GM18861 (cell line): ENCODE measurements around the gene RBMXL3.
"Not testable (repeated sequence)": the region's sequence is repeated elsewhere in the genome, so short reads cannot be mapped to it uniquely, and the experiment has no call there.

ENCODE experiments used
- ATAC-seq: cut with Tn5 transposase; IDR thresholded peaks from one replicate; pipeline ENCODE4 v1.9.1; 2021; ENCODE audit not compliant: unreplicated experiment

RBMXL3 gene

DNA sequence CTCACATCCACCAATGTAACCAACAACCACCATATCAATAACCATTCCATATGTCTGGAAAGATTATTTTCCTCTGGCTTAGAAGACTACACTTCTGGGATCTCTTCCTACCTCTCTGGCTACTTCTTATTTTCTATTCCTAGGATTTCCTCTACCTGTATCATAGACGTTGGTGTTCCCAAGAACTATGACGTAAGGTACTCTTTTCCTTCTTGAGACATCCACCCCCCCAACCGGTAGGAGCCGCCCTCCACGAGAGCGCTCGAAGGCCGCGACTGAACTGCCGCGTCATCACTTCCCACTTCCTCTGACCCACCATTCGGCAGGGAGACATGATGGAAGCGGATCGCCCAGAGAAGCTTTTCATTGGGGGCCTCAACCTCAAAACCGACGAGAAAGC lies at the start of gene RBMXL3:
Gene RBMXL3, plus strand, starts transcription at position 301 of the 400 bp plus-strand sequence. Its CDS starts 32 bp downstream, at position 333.
- ATAC-seq, result no peak

DNA sequence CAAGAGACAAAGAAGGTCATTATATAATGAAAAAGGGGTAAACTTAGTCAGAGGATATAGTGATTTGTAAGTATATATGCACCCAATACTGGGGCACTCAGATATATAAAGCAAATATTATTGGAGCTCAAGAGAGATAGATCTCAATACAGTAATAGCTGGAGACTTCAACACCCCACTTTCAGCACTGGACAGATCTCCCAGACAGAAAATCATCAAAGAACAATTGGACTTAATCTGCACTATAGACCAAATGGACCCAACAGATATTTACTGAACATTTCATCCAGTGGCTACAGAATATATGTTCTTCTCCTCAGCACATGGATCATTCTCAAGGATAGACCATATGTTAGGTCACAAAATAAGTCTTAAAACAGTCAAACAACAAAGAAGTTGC lies 47.2 kb upstream of the RBMXL3 start:
- ATAC-seq, result no peak

DNA sequence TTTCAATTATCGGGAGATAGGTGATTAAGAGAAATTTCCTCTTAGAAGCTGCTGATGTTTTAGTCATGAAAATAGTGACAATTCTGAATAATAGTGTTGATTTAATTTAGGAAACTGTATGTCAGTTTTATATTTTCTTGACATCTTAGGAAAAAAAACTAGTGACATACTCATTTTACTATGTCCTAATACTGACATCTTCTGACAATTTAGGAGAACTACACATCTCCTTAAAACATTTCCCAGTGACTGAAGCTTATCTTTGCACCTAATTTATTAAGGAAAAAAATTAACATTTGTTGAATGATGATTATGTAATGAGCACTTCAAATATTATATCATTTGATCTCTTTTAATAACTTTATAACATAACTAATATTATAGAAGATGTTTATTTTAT lies 42.0 kb upstream of the RBMXL3 start:
- ATAC-seq, result no peak

DNA sequence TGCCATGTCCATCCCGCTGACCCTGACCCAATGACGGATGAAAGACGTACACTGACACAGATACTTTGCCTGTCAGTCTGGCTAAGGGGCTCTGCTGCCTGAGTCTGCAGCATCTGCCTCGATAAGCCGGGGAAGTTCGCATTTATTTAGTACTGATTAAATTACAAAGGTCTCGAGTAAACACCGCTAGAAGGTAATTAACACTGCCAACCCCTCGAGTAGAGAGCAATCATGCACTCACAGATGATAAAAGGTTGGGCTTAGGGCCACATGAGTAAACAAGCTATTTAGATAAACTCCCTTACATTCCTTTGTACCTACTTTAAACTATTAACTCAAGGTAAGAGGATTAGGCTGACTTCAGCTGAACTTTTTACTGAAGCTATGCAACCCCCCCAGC lies 16.0 kb upstream of the RBMXL3 start:
- no peak for ATAC-seq

DNA sequence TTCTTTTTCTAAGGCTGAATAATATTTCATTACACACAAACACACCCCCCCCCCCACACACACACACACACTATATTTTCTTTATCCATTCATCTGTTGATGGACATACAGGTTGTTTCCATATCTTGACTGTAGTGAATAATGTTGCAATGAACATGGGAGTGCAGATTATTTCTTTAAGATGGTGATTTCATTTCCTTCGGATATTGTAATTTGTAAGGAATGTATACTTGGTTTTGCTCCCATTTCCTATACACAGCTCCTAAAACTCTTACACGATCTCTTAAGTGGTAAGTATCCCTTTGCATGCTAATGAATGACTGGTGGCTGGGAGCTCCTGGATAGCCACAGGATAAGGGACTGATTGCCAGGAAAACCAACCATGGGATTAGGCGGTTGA lies 14.7 kb upstream of the RBMXL3 start:
- ATAC-seq, result no peak

DNA sequence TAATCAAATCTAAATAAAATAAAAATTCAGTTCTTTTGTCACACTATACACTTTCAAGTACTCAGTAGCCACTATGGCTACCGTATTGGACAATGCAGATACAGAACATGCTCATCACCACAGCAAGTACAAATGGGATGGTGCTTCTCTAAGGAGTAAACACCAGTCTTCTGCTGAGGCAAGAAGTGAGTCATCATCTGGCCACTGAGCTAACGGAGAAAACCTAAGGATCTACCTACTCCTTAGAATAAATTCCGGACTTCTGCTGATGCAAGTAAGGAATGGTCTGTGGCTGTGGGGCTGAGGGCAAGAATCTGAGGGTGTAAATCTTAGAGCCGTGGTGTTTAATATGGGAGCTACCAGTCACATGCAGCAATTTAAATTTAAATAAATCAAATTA lies 11.3 kb upstream of the RBMXL3 start:
- no peak for ATAC-seq

DNA sequence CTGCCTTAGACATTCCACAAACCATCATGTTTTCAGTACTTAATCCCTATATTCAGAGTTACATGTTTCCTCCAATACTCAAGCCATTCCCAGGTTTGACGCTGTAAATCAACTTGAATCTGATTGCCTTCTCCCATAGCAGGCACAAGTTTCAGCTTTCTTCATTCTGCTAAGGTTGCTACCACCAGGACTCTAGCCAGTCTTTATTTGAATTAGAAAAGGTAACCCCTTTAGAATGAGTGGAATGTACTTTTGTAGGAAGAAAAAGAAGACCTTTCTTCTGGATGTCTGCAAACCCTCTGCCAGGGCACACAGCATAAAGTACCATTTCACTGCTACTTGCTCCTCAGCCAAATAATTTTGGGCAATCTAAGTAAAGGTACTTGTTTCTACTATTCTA lies 10.7 kb upstream of the RBMXL3 start:
- ATAC-seq, result no peak

DNA sequence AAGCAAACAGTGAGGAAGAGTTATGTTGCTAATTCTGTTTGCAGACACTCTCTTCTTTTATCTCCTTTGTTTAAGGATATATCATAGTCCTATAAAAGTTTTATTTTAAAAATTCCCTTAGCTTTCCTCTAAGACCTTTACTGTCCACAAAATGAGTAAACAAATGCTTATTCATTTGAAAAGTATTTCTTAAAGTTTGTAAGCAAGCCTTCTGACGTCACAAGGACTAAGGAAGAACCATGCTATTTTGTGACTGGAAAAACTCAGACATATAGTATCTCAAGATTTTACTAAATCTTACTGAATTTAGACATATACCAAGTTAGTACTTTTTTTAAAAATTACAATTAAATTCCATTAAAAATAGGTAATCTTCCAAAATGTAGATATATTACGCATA lies 5.2 kb upstream of the RBMXL3 start:
- ATAC-seq, result no peak

DNA sequence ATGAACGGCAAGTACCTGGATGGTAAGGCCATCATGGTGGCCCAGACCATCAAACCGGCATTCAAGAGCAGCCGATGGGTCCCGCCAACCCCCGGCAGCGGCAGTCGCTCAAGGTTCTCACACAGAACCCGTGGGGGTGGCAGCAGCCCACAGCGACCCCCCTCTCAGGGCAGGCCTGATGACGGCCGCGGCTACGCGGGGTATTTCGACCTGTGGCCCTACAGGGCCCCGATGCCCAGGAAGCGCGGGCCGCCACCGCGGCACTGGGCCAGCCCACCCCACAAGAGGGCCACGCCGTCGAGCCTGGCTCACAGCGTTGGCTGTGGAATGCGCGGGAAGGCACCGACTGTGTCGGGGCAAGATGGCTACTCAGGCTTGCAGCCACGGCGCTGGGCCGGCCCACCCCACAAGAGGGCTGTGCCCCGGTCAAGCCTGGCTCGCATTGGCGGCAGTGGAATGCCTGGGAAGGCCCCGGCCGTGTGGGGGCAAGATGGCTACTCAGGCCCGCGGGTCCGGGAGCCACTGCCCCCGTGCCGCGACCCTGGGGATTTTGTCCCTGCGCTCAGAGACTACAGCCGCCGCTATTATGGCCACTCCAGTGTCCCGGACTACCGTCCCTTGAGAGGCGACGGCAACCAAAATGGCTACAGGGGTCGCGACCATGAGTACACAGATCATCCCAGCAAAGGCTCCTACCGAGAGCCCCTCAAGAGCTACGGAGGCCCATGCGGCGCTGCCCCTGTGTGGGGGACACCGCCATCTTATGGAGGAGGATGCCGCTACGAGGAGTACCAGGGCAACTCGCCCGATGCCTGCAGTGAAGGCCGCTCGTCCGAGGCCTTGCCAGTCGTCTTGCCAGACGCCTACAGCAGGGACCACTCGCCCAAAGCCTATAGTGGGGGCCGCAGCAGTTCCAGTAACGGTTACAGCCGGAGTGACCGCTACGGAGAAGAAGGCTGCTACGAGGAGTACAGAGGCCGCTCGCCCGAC lies 731 bp downstream of the RBMXL3 start:
- ATAC-seq, result no peak

DNA sequence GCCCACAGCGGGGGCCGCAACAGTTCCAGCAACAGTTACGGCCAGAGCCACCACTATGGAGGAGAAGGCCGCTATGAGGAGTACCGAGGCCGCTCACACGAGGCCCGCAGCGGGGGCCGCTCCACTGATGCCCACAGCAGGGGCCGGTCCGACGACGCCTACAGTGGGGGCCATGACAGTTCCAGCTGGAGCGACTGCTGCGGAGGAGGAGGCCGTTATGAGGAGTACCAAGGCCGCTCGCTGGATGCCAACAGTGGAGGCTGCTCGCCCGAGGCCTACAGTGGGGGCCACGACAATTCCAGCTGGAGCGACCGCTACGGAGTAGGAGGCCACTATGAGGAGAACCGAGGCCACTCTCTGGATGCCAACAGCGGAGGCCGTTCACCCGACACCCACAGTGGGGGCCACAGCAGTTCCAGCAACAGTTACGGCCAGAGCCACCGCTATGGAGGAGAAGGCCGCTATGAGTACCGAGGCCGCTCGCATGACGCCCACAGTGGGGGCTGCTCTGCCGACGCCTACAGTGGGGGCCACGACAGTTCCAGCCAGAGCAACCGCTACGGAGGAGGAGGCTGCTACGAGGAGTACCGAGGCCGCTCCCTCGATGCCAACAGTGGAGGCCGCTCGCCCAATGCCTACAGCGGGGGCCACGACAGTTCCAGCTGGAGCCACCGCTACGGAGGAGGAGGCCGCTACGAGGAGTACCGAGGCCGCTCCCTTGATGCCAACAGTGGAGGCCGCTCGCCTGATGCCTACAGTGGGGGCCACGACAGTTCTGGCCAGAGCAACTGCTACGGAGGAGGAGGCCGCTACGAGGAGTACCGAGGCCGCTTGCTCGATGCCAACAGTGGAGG lies 1.7 kb downstream of the RBMXL3 start:
- ATAC-seq, result no peak

DNA sequence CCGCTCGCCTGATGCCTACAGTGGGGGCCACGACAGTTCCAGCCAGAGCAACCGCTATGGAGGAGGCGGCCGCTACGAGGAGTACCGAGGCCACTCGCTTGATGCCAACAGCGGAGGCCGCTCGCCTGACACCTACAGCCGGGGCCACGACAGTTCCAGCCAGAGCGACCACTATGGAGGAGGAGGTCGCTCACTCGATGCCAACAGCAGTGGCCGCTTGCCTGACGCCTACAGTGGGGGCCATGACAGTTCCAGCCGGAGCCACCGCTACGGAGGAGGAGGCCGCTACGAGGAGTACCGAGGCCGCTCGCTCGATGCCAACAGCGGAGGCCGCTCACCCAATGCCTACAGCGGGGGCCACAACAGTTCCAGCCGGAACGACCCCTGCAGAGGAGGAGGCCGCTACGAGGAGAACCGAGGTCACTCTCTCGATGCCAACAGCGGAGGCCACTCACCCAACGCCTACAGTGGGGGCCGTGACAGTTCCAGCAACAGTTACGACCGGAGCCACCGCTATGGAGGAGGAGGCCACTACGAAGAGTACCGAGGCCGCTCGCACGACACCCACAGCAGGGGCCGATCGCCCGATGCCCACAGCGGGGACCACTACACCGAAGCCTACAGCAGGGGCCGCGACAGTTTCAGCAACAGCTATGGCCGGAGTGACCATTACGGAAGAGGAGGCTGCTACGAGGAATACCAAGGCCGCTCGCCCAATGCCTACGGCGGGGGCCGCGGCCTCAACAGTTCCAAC lies 2.5 kb downstream of the RBMXL3 start:
- no peak for ATAC-seq

DNA sequence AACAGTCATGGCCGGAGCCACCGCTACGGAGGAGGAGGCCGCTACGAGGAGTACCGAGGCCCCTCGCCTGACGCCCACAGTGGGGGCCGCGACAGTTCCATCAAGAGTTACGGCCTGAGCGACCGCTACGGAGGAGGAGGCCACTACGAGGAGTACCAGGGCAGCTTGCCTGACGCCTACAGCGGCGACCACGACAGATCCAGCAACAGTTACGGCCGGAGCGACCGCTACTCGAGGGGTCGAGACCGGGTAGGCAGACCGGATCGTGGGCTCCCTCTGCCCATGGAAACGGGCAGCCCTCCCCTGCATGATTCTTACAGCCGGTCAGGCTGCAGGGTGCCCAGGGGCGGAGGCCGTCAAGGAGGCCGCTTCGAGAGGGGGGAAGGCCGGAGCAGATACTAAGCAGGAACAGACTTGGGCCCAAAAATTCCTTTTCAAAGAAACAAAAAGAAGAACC lies 3.1 kb downstream of the RBMXL3 start:
- ATAC-seq, result no peak

DNA sequence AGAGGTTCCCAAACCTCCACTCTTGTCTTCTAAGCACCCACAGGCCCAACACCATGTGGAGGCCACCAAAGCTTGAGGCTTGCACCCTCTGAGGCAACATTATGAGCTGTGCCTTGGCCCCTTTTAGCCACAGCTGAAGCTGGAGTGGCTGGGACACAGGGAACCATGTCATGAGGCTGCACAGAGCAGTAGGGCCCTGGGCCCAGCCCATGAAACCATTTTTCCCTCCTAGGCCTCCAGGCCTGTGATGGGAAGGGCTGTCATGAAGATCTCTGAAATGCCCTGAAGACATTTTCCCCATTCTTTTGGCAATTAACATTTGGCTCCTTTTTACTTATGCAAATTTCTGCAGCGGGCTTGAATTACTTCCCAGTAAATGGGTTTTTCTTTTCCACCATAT lies 14.8 kb downstream of the RBMXL3 start:
- ATAC-seq, result no peak

DNA sequence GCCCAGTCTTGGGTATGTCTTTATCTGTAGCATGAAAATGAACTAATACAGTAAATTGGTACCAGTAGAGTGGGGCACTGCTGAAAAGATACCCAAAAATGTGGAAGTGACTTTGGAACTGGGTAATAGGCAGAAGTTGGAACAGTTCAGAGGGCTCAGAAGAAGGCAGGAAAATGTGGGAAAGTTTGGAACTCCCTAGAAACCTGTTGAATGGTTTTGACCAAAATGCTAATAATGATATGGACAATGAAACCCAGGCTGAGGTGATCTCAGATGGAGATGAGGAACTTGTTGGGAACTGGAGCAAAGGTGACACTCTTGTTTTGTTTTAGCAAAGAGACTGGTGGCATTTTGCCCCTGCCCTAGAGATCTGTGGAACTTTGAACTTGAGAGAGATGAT lies 20.3 kb downstream of the RBMXL3 start:
- not testable (repeated sequence) for ATAC-seq

DNA sequence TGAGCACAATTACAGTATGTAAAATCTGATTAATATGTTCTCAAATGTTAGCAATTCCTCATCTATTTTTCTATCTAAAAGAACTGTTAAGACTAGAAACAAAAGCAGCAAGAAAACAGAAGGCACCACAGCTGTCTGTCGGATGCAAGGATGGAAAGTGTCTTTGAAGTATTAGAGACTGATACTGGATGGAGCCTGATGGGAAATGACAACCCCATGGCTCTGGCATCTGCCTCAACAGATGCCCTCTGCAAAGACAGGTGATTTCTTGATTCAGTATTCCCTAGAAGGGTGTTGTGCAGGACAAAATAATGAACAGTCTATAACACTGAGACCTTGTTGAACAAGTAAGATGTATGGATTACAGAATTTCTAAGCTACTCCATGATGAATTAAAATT lies 24.9 kb downstream of the RBMXL3 start:
- ATAC-seq, result no peak

DNA sequence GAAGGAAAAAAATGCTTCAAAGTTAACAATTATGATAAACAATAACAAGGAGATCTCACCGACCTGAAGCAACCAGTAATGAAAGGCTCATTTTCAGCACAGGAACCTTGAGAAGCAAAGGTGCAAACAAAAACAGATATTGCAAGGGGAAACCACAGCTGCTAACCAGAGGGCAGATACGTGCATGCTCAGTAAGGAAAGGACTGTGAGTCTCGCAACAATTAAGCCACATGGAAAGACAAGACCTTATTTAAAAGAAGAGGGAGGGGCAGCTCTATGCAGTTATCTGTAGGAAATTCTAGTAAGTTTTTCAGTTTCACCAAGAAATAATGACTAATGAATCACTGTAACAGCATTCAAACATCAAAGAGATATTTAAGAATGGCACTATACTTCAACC lies 25.4 kb downstream of the RBMXL3 start:
- ATAC-seq, result no peak

DNA sequence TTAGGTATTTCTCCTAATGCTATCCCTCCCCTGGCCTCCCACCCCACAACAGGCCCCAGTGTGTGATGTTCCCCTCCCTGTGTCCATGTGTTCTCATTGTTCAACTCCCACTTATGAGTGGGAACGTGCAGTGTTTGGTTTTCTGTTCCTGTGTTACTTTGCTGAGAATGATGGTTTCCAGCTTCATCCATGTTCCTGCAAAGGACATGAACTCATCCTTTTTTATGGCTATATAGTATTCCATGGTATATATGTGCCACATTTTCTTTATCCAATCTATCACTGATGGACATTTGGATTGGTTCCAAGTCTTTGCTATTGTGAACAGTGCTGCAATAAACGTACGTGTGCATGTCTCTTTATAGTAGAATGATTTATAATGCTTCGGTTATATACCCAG lies 28.1 kb downstream of the RBMXL3 start:
- not testable (repeated sequence) for ATAC-seq

DNA sequence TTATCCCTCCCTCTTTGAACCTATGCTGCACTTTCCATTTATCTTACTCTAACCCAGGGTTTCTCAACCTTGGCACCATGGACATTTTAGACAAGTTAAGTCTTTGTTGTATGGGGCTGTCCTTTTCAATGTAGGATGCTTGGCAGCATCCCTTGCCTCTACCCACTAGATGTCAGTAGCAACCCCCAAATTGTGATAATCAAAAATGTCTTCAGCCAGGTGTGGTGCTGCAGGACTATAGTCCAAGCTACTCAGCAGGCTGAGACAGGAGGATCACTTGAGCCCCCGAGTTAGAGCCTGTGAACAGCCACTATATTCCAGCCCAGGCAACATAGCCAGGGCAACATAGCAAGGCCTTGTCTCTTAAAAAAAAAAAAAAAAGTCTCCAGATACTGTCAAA lies 37.7 kb downstream of the RBMXL3 start:
- ATAC-seq, result no peak

DNA sequence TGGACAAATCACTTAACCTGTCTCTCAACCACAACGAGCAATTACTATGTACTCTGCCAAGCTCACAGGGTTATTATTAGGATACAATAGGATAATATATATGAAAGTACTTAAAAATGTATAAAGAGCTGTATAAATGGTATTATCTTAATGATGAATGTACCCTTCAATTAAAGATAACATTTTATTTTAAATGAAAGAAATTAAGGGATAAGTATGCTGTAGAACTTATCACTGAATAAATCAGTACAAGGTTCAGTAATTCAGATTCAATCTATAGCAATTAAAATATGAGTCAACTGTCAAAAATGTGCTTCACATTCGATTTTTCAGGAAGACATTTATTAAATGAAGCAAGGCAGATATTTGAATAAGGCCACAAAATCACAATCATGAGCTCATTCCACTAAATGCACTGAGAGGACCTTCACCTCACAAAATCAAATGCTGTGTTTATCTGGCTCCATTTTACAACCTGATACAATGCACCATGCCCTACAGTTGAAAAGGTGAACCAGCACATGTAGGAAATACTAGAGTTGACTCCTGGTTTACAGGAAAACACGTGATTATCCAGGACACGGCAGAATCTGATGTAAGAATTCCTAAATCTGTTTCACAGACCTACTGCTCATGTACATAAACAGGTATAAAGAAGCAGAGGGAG lies 40.3 kb downstream of the RBMXL3 start:
- no peak for ATAC-seq

DNA sequence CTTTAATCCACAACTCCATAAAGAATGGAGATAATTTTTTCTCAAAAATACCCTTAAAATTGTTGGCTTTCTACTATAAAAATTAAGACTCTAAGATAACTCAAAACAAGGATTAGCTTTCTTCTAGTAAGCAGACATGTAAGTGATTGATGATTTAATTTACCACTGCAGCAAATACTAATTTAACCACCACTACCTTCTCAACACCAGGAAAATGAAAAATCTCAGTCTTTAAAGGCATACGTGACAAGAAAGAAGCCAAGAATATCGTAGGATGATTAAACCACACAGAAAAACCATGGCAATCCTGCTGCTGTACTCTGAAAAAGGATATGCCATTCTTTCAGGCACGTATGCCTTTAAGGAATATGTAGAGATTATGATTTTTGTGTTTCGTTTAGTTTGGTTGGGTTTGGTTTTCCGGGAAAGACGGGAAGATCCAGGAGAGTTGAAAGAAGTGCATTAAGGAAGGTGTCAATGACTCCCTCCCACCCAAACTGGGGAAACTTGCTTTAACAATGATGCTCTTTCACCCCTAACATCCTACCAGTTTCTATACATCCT lies 43.8 kb downstream of the RBMXL3 start:
- ATAC-seq, result no peak
